ENCODE measurements around the gene LMX1A.

The LMX1A gene

DNA sequence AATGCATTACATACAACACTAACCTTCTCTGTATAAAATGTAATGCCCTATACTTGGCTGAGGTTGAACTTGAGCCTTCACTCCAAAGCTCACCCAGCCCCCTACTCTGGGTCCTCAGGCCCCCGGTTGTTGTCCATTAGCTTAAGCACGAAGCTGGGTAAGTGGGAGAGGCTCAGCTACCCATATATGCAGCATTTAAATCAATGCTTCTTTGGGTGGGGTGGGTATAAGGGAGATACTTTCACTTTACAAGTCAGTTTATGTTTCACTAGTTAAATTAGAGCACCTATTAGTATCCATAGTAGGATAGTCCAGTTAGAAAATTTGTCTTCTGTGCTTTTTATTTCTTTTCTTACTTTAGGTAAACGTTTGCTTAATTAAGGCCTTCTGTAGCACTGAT is 151.4 kb downstream of the LMX1A start:
- no peak for TF ChIP-seq SPI1 (IDR thresholded peaks at IDR 0.05; ENCODE audit: borderline replicate concordance, low read depth)
- no peak for TF ChIP-seq GABPA (IDR thresholded peaks at IDR 0.05; ENCODE audit: low read depth)
- TF ChIP-seq POLR2AphosphoS5 (IDR thresholded peaks at IDR 0.05; ENCODE audit: low read depth), result no peak
- TF ChIP-seq, protein P1, sequence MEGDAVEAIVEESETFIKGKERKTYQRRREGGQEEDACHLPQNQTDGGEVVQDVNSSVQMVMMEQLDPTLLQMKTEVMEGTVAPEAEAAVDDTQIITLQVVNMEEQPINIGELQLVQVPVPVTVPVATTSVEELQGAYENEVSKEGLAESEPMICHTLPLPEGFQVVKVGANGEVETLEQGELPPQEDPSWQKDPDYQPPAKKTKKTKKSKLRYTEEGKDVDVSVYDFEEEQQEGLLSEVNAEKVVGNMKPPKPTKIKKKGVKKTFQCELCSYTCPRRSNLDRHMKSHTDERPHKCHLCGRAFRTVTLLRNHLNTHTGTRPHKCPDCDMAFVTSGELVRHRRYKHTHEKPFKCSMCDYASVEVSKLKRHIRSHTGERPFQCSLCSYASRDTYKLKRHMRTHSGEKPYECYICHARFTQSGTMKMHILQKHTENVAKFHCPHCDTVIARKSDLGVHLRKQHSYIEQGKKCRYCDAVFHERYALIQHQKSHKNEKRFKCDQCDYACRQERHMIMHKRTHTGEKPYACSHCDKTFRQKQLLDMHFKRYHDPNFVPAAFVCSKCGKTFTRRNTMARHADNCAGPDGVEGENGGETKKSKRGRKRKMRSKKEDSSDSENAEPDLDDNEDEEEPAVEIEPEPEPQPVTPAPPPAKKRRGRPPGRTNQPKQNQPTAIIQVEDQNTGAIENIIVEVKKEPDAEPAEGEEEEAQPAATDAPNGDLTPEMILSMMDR (IDR thresholded peaks at IDR 0.05; ENCODE audit: insufficient read depth, low read length), result no peak
- TF ChIP-seq, protein P2, sequence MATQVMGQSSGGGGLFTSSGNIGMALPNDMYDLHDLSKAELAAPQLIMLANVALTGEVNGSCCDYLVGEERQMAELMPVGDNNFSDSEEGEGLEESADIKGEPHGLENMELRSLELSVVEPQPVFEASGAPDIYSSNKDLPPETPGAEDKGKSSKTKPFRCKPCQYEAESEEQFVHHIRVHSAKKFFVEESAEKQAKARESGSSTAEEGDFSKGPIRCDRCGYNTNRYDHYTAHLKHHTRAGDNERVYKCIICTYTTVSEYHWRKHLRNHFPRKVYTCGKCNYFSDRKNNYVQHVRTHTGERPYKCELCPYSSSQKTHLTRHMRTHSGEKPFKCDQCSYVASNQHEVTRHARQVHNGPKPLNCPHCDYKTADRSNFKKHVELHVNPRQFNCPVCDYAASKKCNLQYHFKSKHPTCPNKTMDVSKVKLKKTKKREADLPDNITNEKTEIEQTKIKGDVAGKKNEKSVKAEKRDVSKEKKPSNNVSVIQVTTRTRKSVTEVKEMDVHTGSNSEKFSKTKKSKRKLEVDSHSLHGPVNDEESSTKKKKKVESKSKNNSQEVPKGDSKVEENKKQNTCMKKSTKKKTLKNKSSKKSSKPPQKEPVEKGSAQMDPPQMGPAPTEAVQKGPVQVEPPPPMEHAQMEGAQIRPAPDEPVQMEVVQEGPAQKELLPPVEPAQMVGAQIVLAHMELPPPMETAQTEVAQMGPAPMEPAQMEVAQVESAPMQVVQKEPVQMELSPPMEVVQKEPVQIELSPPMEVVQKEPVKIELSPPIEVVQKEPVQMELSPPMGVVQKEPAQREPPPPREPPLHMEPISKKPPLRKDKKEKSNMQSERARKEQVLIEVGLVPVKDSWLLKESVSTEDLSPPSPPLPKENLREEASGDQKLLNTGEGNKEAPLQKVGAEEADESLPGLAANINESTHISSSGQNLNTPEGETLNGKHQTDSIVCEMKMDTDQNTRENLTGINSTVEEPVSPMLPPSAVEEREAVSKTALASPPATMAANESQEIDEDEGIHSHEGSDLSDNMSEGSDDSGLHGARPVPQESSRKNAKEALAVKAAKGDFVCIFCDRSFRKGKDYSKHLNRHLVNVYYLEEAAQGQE (IDR thresholded peaks at IDR 0.05; ENCODE audit: insufficient replicate concordance, low read depth), result no peak
- Histone ChIP-seq H3K27ac (replicated peaks) (no peak overlapping the region), H3K27me3 (ENCODE audit: insufficient read depth, poor library complexity, severe bottlenecking) (no peaks in the 10 kb centered on the region), H3K4me3 (replicated peaks; ENCODE audit: insufficient read depth, low read length) (no peak overlapping the region)
- no peak for DNase-seq (ENCODE audit: low read depth in 1 of 2, low spot score in 1 of 2)

DNA sequence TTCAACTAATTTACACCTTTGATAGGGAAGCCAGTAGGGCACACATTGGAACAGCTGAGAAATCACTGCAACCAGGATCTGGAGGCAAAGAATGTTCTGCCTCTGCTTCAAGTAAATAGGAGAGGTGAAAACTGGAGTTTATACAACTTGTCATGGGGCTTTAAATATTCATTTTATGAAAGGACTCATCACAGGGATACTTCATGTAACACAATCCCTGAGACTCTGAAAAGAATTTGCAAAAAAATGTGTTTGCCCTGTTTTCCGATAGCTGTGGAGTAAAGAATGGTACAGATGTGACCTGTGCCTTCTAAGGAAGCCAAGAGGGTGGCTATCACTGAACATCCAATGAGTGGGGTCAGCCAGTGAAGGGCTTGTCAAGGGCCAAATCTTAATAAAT is 152.0 kb downstream of the LMX1A start:
- no peaks in the 10 kb centered on the region for H3K27me3 ChIP-seq (ENCODE audit: insufficient read depth, poor library complexity, severe bottlenecking)
- H3K27ac ChIP-seq (replicated peaks), result no peak overlapping the region
- TF ChIP-seq GABPA (IDR thresholded peaks at IDR 0.05; ENCODE audit: low read depth) (no peak), POLR2AphosphoS5 (IDR thresholded peaks at IDR 0.05; ENCODE audit: low read depth) (no peak), SPI1 (IDR thresholded peaks at IDR 0.05; ENCODE audit: borderline replicate concordance, low read depth) (no peak)
- TF ChIP-seq, protein P1 (IDR thresholded peaks at IDR 0.05; ENCODE audit: insufficient read depth, low read length), result no peak
- TF ChIP-seq, protein P2 (IDR thresholded peaks at IDR 0.05; ENCODE audit: insufficient replicate concordance, low read depth), result no peak
- DNase-seq (ENCODE audit: low read depth in 1 of 2, low spot score in 1 of 2), result no peak
- no peak overlapping the region for H3K4me3 ChIP-seq (replicated peaks; ENCODE audit: insufficient read depth, low read length)

DNA sequence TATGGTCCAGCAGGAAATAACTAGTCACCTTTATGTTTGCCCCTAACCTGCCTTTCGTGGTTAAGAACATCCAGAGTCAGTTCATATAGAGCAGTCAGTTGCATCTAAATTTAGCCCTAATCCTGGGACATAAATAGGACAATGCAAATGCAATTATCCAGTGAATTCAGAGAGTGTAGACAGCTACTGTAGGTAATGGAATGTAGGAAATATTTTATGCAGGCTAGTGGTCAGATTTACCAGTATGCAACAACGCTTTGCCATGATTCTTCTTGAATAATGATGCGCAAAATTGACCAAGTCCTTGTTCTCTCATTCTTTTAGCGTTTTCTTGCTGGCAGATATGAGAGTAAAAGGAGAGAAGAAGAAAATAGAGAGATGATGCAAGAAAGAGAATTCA is 165.4 kb downstream of the LMX1A start:
- no peak for DNase-seq (ENCODE audit: low read depth in 1 of 2, low spot score in 1 of 2)
- H3K27me3 ChIP-seq (ENCODE audit: insufficient read depth, poor library complexity, severe bottlenecking), result no peaks in the 10 kb centered on the region
- no peak overlapping the region for H3K4me3 ChIP-seq (replicated peaks; ENCODE audit: insufficient read depth, low read length)
- TF ChIP-seq POLR2AphosphoS5 (IDR thresholded peaks at IDR 0.05; ENCODE audit: low read depth) (no peak), SPI1 (IDR thresholded peaks at IDR 0.05; ENCODE audit: borderline replicate concordance, low read depth) (no peak), GABPA (IDR thresholded peaks at IDR 0.05; ENCODE audit: low read depth) (no peak)
- TF ChIP-seq, protein P1 (IDR thresholded peaks at IDR 0.05; ENCODE audit: insufficient read depth, low read length), result no peak
- TF ChIP-seq, protein P2 (IDR thresholded peaks at IDR 0.05; ENCODE audit: insufficient replicate concordance, low read depth), result no peak
- no peak overlapping the region for H3K27ac ChIP-seq (replicated peaks)
